ENCODE measurements around the gene CLEC18A.

The CLEC18A gene

DNA sequence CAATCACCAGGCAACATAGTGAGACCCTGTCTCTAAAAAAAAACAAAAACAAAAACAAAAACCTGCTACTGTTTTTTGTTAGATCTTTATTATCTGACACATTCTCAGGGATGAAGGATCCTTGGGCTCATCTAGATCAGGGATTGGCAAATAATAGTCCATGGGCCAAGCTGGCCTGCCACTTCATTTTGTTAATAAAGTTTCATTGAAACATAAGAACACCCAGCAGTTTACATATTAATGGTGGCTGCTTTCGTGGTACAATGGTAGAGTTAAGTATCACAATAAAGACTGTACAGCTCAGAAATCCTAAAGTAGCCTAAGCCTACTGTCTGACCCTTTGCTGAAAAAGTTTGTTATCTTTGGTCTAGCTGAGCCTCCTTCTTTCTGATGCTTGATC is 32.9 kb upstream of the CLEC18A start:
- H3K4me3 ChIP-seq (ENCODE audit: low read length): no peak overlapping the region

GRCh38 chr16:69921127-69921526 is 30.0 kb upstream of the CLEC18A start:
- no peak overlapping the region for H3K4me2 ChIP-seq (ENCODE audit: low read length)
- H3K9me2 ChIP-seq (replicated peaks; ENCODE audit: control insufficient read depth, low read length): no peaks in the 10 kb centered on the region
- no peaks in the 10 kb centered on the region for H3K4me1 ChIP-seq (ENCODE audit: control insufficient read depth, low read length)
- H4K20me1 ChIP-seq (ENCODE audit: control insufficient read depth, insufficient read depth, low read depth, low read length): no peaks in the 10 kb centered on the region
- H3K27ac ChIP-seq (ENCODE audit: low read depth, low read length): no peak overlapping the region
- no peak overlapping the region for H3K4me3 ChIP-seq (ENCODE audit: low read length)
- no peaks in the 10 kb centered on the region for H3K36me3 ChIP-seq (ENCODE audit: control insufficient read depth, low read length)
- H3K79me2 ChIP-seq (ENCODE audit: control insufficient read depth, low read length): no peaks in the 10 kb centered on the region
- TF ChIP-seq, protein P1, sequence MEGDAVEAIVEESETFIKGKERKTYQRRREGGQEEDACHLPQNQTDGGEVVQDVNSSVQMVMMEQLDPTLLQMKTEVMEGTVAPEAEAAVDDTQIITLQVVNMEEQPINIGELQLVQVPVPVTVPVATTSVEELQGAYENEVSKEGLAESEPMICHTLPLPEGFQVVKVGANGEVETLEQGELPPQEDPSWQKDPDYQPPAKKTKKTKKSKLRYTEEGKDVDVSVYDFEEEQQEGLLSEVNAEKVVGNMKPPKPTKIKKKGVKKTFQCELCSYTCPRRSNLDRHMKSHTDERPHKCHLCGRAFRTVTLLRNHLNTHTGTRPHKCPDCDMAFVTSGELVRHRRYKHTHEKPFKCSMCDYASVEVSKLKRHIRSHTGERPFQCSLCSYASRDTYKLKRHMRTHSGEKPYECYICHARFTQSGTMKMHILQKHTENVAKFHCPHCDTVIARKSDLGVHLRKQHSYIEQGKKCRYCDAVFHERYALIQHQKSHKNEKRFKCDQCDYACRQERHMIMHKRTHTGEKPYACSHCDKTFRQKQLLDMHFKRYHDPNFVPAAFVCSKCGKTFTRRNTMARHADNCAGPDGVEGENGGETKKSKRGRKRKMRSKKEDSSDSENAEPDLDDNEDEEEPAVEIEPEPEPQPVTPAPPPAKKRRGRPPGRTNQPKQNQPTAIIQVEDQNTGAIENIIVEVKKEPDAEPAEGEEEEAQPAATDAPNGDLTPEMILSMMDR (IDR thresholded peaks at IDR 0.05; ENCODE audit: low read depth, low read length, poor library complexity, severe bottlenecking): no peak
- no peak for TF ChIP-seq EZH2phosphoT487 (IDR thresholded peaks at IDR 0.05; ENCODE audit: borderline replicate concordance, low read length)
- H3K27me3 ChIP-seq (ENCODE audit: control insufficient read depth, low read length): no peaks in the 10 kb centered on the region
- H3F3A ChIP-seq (ENCODE audit: control insufficient read depth, insufficient read depth): no peaks in the 10 kb centered on the region
- H3K9me3 ChIP-seq (ENCODE audit: control insufficient read depth, insufficient read depth, low read length): no peaks in the 10 kb centered on the region

More for the DNA sequence above, 32.9 kb upstream of the CLEC18A start:
- no peaks in the 10 kb centered on the region for H3F3A ChIP-seq (ENCODE audit: control insufficient read depth, insufficient read depth)
- H3K9me3 ChIP-seq (ENCODE audit: control insufficient read depth, insufficient read depth, low read length): no peaks in the 10 kb centered on the region
- H3K36me3 ChIP-seq (ENCODE audit: control insufficient read depth, low read length): no peaks in the 10 kb centered on the region
- TF ChIP-seq, protein P1 (IDR thresholded peaks at IDR 0.05; ENCODE audit: low read depth, low read length, poor library complexity, severe bottlenecking): no peak
- TF ChIP-seq EZH2phosphoT487 (IDR thresholded peaks at IDR 0.05; ENCODE audit: borderline replicate concordance, low read length): no peak
- H3K27me3 ChIP-seq (ENCODE audit: control insufficient read depth, low read length): no peaks in the 10 kb centered on the region
- no peaks in the 10 kb centered on the region for H3K79me2 ChIP-seq (ENCODE audit: control insufficient read depth, low read length)
- no peak overlapping the region for H3K27ac ChIP-seq (ENCODE audit: low read depth, low read length)
- no peak overlapping the region for H3K4me2 ChIP-seq (ENCODE audit: low read length)
- H3K4me1 ChIP-seq (ENCODE audit: control insufficient read depth, low read length): no peaks in the 10 kb centered on the region
- no peaks in the 10 kb centered on the region for H3K9me2 ChIP-seq (replicated peaks; ENCODE audit: control insufficient read depth, low read length)
- no peaks in the 10 kb centered on the region for H4K20me1 ChIP-seq (ENCODE audit: control insufficient read depth, insufficient read depth, low read depth, low read length)

DNA sequence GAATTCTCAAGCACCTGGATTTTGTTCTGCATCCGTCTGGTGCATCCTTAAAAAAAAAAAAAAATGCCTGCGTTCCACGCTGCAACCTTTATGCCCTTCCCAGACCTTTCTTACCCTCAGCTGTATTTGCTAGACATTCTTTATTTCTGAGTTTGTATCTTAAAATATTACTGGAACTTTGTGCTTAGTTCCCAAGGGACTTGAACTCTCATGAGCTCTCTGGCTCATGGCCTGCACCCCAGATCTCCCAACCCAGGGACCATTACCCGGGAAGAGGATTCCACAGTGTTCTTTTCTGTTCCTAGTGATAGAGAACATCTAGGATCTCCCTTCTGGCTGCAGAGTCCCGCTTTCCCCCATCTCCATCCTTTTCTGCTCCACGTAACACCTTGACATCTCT is 28.9 kb upstream of the CLEC18A start:
- Histone ChIP-seq H3K9me3 (ENCODE audit: control insufficient read depth, insufficient read depth, low read length) (no peaks in the 10 kb centered on the region), H3K4me2 (ENCODE audit: low read length) (no peak overlapping the region), H3K4me3 (ENCODE audit: low read length) (no peak overlapping the region), H4K20me1 (ENCODE audit: control insufficient read depth, insufficient read depth, low read depth, low read length) (no peaks in the 10 kb centered on the region), H3F3A (ENCODE audit: control insufficient read depth, insufficient read depth) (no peaks in the 10 kb centered on the region), H3K36me3 (ENCODE audit: control insufficient read depth, low read length) (no peaks in the 10 kb centered on the region), H3K9me2 (replicated peaks; ENCODE audit: control insufficient read depth, low read length) (no peaks in the 10 kb centered on the region), H3K4me1 (ENCODE audit: control insufficient read depth, low read length) (no peaks in the 10 kb centered on the region), H3K27ac (ENCODE audit: low read depth, low read length) (no peak overlapping the region), H3K79me2 (ENCODE audit: control insufficient read depth, low read length) (no peaks in the 10 kb centered on the region), H3K27me3 (ENCODE audit: control insufficient read depth, low read length) (no peaks in the 10 kb centered on the region)
- TF ChIP-seq, protein P1 (IDR thresholded peaks at IDR 0.05; ENCODE audit: low read depth, low read length, poor library complexity, severe bottlenecking): no peak
- TF ChIP-seq EZH2phosphoT487 (IDR thresholded peaks at IDR 0.05; ENCODE audit: borderline replicate concordance, low read length): no peak

Measured in DOHH2 (cell line).